T-helper 22 cell (primary cell): ENCODE measurements around the gene HMGA1.

Experiments used
- DNase-seq: peaks from one replicate; pipeline ENCODE4 v3.0.0-alpha.2; 2020; ENCODE audit warnings: low read depth

Gene HMGA1

DNA sequence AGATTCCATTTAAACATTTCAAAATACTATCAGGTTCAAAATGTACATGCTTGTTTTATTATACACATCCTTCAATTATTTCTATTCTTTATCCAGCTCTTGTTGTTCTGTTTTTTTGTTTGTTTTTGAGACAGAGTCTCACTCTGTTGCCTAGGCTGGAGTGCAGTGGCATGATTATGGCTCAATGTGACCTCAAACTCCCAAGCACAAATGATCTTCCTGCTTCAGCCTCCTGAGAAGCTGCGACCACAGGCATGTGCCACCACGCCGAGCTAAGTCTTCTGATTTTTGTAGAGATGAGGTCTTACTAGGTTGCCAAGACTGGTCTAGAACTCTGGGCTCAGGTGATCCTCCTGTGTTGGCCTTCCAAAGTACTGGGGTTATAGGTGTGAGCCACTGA is 56.3 kb downstream of the HMGA1 start:
- DNase-seq = no peak

DNA sequence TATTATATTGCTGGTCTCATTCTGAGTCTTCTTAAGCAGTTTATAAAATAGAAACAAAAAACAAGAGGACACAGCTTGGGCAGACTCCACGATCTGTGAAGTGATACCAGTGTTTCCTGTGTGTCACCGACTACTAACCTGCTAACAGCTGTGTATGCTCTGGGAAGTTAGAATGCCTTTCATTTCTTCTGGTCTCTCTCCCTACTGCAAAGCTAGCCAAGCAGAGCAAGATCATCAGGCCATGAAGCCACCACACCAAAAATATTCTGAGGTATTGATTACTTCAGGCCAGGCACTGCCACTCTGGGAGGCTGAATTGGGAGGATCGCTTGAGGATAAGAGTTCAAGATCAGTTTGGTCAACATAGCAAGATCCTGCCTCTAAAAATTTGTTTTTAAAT is 59.0 kb downstream of the HMGA1 start:
- DNase-seq = no peak
